ENCODE measurements around the gene UBE2C.

The UBE2C gene

DNA sequence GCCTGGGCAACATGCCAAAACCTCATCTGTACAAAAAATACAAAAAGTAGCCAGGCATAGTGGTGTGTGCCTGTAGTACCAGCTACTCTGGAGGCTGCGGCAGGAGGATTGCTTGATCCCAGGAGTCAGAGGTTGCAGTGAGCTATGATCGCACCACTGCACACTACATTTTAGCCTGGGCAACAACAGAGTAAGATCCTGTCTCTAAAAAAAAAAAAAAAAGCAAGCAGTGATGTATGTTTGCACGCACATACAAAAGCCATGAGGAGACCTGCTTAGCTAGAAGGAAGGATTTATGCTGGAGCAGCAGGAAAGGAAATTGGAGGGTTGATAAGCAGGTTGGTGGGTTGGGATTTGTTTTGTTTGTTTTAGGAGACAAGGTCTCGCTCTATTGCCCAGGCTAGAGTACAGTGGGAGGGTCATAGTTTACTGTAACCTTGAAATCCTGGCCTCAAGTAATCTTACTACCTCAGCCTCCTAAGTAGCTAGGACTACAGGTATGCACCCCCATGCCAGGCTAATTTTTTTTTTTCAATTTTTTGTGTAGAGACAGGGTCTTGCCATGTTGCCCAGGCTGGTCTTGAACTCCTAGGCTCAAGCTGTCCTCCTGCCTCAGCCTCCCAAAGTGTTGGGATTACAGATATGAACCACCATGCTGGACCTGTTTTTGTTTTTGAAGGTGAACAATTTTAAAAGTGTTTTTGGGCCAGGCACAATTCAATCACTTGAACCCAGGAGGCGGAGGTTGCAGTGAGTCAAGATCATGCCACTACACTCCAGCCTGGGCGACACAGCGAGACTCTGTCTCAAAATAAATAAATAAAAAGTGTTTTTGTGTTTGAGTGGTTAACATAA is 49.0 kb downstream of the UBE2C start:
- no peak for DNase-seq

DNA sequence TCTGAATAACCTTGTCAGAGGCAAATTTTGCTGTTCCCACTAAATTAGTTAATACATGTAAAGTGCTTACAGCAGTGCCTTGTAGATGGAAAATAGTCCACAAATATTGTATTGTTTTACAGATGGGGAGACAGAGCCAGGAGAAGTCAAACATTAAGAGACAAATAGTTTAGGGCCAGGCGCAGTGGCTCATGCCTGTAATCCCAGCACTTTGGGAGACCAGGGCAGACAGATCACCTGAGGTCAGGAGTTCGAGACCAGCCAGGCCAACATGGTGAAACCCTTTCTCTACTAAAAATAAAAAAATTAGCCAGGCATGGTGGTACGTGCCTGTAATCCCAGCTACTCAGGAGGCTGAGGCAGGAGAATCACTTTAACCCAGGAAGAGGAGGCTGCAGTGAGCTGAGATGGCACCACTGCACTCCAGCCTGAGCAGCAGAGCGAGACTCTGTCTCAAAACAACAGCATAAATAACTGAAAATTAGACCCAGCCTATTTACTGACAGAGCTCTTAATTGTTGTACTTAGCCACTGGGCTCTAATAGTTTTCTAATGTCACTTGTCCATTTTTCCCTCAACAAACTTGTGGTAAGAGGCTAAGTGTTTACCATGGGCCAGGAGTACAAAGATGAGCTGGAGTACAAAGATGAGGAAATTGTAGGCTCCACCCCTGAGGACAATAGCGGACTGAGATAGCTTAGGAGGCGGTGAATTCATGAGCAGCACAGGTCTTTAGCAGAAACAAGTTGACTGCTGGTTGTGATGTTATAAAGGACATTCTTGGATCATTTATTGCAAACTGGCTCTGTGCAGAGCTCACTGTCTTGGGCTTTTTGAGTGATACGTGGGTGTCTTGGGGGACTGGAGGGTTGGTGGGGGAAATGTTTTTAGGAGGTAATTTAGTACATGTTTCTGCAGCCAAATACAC is 51.4 kb downstream of the UBE2C start:
- no peak for DNase-seq

DNA sequence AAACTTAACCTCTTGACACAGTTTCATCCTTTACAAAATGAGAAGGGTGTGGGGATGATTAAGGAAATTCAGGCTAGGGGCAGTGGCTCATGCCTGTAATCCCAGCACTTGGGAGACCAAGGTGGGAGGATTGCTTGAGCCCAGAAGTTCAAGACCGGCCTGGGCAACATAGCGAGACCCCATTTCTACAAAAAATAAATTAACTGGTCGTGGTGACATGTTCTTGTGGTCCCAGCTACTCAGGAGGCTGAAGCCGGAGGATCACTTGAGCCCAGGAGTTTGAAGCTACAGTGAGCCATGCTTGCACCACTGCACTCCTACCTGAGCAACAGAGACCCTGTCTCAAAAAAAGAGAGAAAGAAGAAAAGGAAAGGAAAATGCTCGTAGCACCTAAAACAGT is 54.0 kb downstream of the UBE2C start:
- no peak for DNase-seq

Data from CD4-positive, alpha-beta T cell treated with Interleukin-6 for 4 hours (primary cell).